Measurements from ENCODE around the gene FMN1. TPM values are rescaled to one million over a fixed set of nuclear protein-coding genes. Genes with fewer than 3 reads are reported as not detected.

The FMN1 gene
- polyA plus RNA-seq, 3 donors: 0.28 to 3.7 (median 0.34) TPM

DNA sequence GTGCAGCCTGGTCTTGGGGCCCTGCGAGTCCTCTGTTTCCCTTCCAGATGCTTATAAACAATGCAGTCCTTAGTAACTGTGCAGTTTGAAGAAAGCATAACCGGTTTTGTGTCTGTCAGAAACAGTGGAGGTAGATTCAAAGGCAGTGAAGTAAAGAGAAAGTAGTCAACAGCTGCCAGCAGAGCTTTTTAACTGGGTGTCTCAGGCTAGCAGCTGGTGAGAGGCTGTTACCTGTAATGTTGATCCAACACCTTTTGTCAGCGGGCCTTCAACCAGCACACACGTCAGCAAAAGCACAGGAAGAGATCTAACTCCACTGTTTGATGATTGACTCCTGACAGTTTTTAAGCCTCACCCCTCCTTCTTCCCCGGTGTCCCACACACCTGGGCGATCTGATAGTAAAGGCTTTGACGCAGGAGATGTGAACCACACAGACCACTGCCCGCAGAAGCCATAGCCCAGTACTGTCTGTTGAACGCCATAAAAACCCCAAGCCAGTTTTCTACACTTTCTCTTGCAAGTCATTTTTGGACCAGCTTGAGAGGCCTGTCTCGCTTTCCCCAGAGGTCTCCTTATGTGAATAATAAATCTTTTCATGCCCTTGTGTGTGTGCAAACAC, 178.0 kb downstream of the FMN1 start:
- peaks cover 0 to 14% (median 3%) of the 10 kb centered on the region in 7 donors for H3K9me3 Mint-ChIP-seq
- H4K20me1 ChIP-seq (ENCODE audit: insufficient read depth, low read length): peaks cover 6% of the 10 kb centered on the region
- H3K36me3 Mint-ChIP-seq: peaks cover 4 to 19% of the 10 kb centered on the region in 2 donors
- no peak overlapping the region for H3K4me3 Mint-ChIP-seq
- intact Hi-C loops (cut with micrococcal nuclease): no loop called here
- no peaks in the 10 kb centered on the region for H3K27me3 ChIP-seq (ENCODE audit: control insufficient read depth in 2 of 2, insufficient read depth in 2 of 2, low read length in 2 of 2)
- no peak overlapping the region for H3K27ac ChIP-seq (ENCODE audit: low read depth in 1 of 2, low read length in 2 of 2)
- H3K4me1 Mint-ChIP-seq: peaks cover 1% of the 10 kb centered on the region
- DNase-seq: no peak
- no peak overlapping the region for H3K4me3 ChIP-seq (replicated peaks in 1 of 3; ENCODE audit: low read depth in 2 of 3, low read length in 3 of 3)
- peaks cover 0 to 3% (median 0%) of the 10 kb centered on the region in 3 donors for H3K27me3 Mint-ChIP-seq (ENCODE audit: low read depth in 3 of 3)
- WGBS (ENCODE audit: insufficient coverage): 93% methylated on average over 7 of the region's 10 CpGs
- no peaks in the 10 kb centered on the region for H3K36me3 ChIP-seq (replicated peaks in 1 of 2; ENCODE audit: control insufficient read depth in 1 of 2, insufficient read depth in 2 of 2, low read length in 2 of 2)
- H3K79me2 ChIP-seq (ENCODE audit: insufficient read depth, low read length): no peaks in the 10 kb centered on the region
- no peak overlapping the region for H3K27ac Mint-ChIP-seq
- no peak overlapping the region for H3K4me2 ChIP-seq (replicated peaks; ENCODE audit: extremely low read depth, low read length, poor library complexity, severe bottlenecking)
- peaks cover 0 to 3% of the 10 kb centered on the region in 2 donors for H3K9me3 ChIP-seq (replicated peaks in 1 of 2; ENCODE audit: control insufficient read depth in 1 of 2, insufficient read depth in 1 of 2, low read length in 2 of 2)
- no peaks in the 10 kb centered on the region for H3K4me1 ChIP-seq (ENCODE audit: control insufficient read depth in 1 of 2, insufficient read depth in 2 of 2, low read length in 2 of 2)
- TF ChIP-seq, protein P1, sequence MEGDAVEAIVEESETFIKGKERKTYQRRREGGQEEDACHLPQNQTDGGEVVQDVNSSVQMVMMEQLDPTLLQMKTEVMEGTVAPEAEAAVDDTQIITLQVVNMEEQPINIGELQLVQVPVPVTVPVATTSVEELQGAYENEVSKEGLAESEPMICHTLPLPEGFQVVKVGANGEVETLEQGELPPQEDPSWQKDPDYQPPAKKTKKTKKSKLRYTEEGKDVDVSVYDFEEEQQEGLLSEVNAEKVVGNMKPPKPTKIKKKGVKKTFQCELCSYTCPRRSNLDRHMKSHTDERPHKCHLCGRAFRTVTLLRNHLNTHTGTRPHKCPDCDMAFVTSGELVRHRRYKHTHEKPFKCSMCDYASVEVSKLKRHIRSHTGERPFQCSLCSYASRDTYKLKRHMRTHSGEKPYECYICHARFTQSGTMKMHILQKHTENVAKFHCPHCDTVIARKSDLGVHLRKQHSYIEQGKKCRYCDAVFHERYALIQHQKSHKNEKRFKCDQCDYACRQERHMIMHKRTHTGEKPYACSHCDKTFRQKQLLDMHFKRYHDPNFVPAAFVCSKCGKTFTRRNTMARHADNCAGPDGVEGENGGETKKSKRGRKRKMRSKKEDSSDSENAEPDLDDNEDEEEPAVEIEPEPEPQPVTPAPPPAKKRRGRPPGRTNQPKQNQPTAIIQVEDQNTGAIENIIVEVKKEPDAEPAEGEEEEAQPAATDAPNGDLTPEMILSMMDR (IDR thresholded peaks at IDR 0.05): no peak
- no peak overlapping the region for H2AFZ ChIP-seq (ENCODE audit: insufficient read depth, low read depth, low read length, poor library complexity, severe bottlenecking)
- H3K9ac ChIP-seq (ENCODE audit: insufficient read depth, low read length, poor library complexity, severe bottlenecking): no peak overlapping the region

DNA sequence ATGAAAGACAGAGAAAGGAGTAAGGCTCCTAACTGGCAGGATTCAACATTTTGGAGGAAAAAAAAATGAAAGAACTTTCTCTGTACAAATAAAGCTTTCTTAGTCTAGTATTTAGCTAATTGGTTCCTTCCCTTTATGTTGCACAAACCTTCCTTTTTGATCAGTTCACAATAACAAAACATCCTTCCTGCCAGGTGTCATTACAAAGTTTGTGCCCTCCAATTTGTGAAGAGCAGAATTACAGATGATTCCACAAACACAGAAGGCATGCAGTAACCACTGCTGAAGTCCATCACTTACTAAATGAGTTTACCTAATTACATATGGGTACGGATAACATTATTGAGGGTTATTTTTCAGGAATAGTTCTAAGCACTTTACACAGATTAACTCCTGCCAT, 179.9 kb downstream of the FMN1 start:
- Histone ChIP-seq H3K27me3 (ENCODE audit: control insufficient read depth in 2 of 2, insufficient read depth in 2 of 2, low read length in 2 of 2) (no peaks in the 10 kb centered on the region), H2AFZ (ENCODE audit: insufficient read depth, low read depth, low read length, poor library complexity, severe bottlenecking) (no peak overlapping the region), H3K9ac (ENCODE audit: insufficient read depth, low read length, poor library complexity, severe bottlenecking) (no peak overlapping the region), H3K79me2 (ENCODE audit: insufficient read depth, low read length) (no peaks in the 10 kb centered on the region), H4K20me1 (ENCODE audit: insufficient read depth, low read length) (peaks cover 6% of the 10 kb centered on the region), H3K27ac (ENCODE audit: low read depth in 1 of 2, low read length in 2 of 2) (no peak overlapping the region), H3K36me3 (replicated peaks in 1 of 2; ENCODE audit: control insufficient read depth in 1 of 2, insufficient read depth in 2 of 2, low read length in 2 of 2) (no peaks in the 10 kb centered on the region), H3K4me1 (ENCODE audit: control insufficient read depth in 1 of 2, insufficient read depth in 2 of 2, low read length in 2 of 2) (no peaks in the 10 kb centered on the region), H3K4me2 (replicated peaks; ENCODE audit: extremely low read depth, low read length, poor library complexity, severe bottlenecking) (no peak overlapping the region), H3K4me3 (replicated peaks in 1 of 3; ENCODE audit: low read depth in 2 of 3, low read length in 3 of 3) (no peak overlapping the region), H3K9me3 (replicated peaks in 1 of 2; ENCODE audit: control insufficient read depth in 1 of 2, insufficient read depth in 1 of 2, low read length in 2 of 2) (peaks cover 0 to 3% of the 10 kb centered on the region in 2 donors)
- Mint-ChIP-seq H3K27ac (no peak overlapping the region), H3K9me3 (peaks cover 0 to 13% (median 3%) of the 10 kb centered on the region in 7 donors), H3K4me1 (peaks cover 1% of the 10 kb centered on the region), H3K36me3 (peaks cover 4 to 19% of the 10 kb centered on the region in 2 donors), H3K4me3 (no peak overlapping the region), H3K27me3 (ENCODE audit: low read depth in 3 of 3) (peaks cover 0 to 3% (median 0%) of the 10 kb centered on the region in 3 donors)
- no CpG with 5 or more reads among the region's 1 CpG for WGBS (ENCODE audit: insufficient coverage)
- TF ChIP-seq, protein P1 (IDR thresholded peaks at IDR 0.05): no peak
- intact Hi-C loops (cut with micrococcal nuclease): no loop called here
- no peak for DNase-seq
